Peyer's patch (tissue), 4 donors: ENCODE data around the gene ACTL6B. TPM values are rescaled to one million over a fixed set of nuclear protein-coding genes. Genes with fewer than 3 reads are reported as not detected.

ENCODE experiments used
- DNase-seq, 3 donors: peaks; one replicate each; pipeline ENCODE4 v3.0.0-alpha.2; 2017 to 2019
- H3K27ac ChIP-seq, 4 donors: fragments of 200-600 bp; sonication (generic); one replicate each; pipeline ENCODE4 v1.5.1; 2016 to 2019
- H3K27me3 ChIP-seq, 2 donors: fragments of 200-600 bp; sonication (generic); one replicate each; pipeline ENCODE4 v1.5.1; 2019
- H3K36me3 ChIP-seq, 3 donors: fragments of 200-600 bp; sonication (generic); one replicate each; pipeline ENCODE4 v1.5.1; 2016 to 2019
- H3K4me1 ChIP-seq, 4 donors: fragments of 200-600 bp; sonication (generic); one replicate each; pipeline ENCODE4 v1.5.1; 2016 to 2019
- H3K4me3 ChIP-seq, 4 donors: fragments of 200-600 bp; sonication (generic); 1 replicate in 3 of 4; 2 replicates in 1 of 4; pipeline ENCODE4 v1.5.1; 2016 to 2019; ENCODE audit warnings: mild to moderate bottlenecking in 1 of 4
- H3K9me3 ChIP-seq, 4 donors: fragments of 200-600 bp; sonication (generic); one replicate each; pipeline ENCODE4 v1.5.1; 2016 to 2019; ENCODE audit warnings: mild to moderate bottlenecking in 1 of 4
- POLR2A ChIP-seq, 2 donors: fragments of 450-650 bp; IDR thresholded peaks; one replicate each; pipeline ENCODE4 v1.5.1; 2017; ENCODE audit warnings: antibody characterized with exemption in 2 of 2, mild to moderate bottlenecking in 2 of 2, moderate library complexity in 2 of 2
- total RNA-seq, 4 donors: library from RNA; depleted of rRNA; stranded (reverse); fragments of >200 nt; gene quantifications; one replicate each; pipeline ENCODE4 v1.1.0, GENCODE V29; 2016
- TF ChIP-seq, protein P1 (sequence below), 6 experiments: fragments of 450-650 bp in 4 of 6; fragments of 200-600 bp in 2 of 6; sonication (generic) in 1 of 6; IDR thresholded peaks; one replicate each; pipeline ENCODE4 v1.5.1; 2017 to 2019; ENCODE audit warnings: antibody characterized with exemption in 6 of 6, mild to moderate bottlenecking in 3 of 6, moderate library complexity in 1 of 6

ACTL6B gene
- total RNA-seq, 4 donors from 2014 or later = not detected

DNA sequence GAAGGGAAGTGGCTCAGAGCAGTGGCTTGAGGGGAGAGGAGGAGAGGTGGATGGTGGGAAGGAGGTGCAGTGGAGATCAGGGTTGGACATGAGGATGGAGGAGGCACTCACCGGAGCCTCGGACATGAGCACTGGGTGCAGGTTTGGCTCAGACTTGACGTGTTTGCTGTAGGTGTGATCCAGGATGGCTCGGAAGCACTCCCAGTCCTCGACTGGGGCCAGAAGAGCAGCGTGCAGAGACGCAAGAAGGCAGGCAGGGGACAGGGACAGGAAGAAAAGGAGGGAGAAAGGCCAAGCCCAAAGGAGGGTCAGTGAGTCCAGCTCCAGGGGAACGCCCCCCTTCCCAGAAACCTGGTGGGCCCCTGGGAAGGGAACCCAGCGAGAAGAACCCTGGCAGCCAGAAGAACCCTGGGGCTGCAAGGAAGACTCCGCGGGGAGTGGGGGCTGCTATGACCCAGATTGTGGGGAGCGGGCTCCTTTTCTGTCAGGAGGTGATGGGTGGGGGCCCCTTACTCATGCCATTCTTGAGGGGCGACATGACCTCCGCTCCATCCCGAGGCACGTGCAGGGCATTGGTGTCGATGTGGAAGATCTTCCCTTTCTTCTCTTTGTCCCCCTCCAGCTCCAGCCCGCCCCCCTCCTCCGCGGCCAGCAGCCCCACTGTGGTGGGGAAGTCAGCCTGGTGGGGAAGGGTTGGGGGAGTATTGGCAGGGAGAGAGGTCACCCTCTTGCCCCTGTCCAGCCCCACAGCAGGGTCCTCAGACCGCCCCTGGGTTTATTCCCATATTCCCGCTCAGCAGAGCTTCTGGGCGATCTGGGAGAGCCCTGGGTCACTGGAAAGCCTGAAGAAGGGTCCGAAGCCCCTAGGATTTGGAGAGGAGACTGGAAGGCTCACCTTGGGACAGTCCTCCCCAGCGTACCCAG lies 1.1 kb downstream of the ACTL6B start:
- peaks cover 0 to 4% (median 0%) of the 10 kb centered on the region in 4 donors for H3K4me1 ChIP-seq
- H3K36me3 ChIP-seq = no peaks in the 10 kb centered on the region
- H3K27ac ChIP-seq = no peak overlapping the region
- DNase-seq = no peak
- no peak for TF ChIP-seq POLR2A (IDR thresholded peaks at IDR 0.05)
- TF ChIP-seq, protein P1, sequence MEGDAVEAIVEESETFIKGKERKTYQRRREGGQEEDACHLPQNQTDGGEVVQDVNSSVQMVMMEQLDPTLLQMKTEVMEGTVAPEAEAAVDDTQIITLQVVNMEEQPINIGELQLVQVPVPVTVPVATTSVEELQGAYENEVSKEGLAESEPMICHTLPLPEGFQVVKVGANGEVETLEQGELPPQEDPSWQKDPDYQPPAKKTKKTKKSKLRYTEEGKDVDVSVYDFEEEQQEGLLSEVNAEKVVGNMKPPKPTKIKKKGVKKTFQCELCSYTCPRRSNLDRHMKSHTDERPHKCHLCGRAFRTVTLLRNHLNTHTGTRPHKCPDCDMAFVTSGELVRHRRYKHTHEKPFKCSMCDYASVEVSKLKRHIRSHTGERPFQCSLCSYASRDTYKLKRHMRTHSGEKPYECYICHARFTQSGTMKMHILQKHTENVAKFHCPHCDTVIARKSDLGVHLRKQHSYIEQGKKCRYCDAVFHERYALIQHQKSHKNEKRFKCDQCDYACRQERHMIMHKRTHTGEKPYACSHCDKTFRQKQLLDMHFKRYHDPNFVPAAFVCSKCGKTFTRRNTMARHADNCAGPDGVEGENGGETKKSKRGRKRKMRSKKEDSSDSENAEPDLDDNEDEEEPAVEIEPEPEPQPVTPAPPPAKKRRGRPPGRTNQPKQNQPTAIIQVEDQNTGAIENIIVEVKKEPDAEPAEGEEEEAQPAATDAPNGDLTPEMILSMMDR (IDR thresholded peaks at IDR 0.05) = no peak
- no peak overlapping the region for H3K4me3 ChIP-seq
- H3K27me3 ChIP-seq = peaks cover 0 to 3% of the 10 kb centered on the region in 2 donors
- no peaks in the 10 kb centered on the region for H3K9me3 ChIP-seq

DNA sequence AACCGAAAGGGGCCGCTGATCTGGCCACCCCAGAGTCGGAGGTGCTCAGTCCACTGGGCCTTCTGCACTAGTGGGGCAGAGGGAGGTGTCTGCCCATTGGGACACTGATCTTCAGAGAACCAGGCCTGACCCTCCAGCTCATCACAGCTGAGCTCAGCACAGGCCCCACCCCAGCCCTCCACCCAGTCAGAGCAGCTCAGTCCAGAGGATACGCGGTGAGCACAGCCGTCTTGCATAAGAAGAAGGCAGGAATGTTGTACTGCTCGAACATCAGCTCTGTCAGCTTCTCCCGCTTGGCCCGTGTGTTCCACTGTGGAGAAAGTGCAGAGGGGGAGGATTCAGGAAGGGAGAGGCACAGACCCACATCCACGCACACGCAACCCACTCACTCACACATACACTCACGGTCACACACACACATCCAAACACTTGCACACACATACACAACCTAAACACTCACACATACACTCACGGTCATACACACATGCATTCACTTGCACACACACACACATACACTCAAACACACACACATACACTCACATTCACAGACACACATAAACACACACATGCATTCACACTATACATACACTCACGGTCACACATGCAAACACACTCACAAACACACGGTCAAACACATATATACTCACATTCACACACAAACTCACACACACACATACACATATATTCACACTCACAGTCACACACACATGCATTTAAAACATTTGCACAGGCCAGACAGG lies 6.3 kb downstream of the ACTL6B start:
- Histone ChIP-seq H3K4me3 (no peak overlapping the region), H3K9me3 (no peaks in the 10 kb centered on the region), H3K36me3 (no peaks in the 10 kb centered on the region), H3K4me1 (no peaks in the 10 kb centered on the region), H3K27ac (no peak overlapping the region), H3K27me3 (no peaks in the 10 kb centered on the region)
- no peak for TF ChIP-seq POLR2A (IDR thresholded peaks at IDR 0.05)
- TF ChIP-seq, protein P1 (IDR thresholded peaks at IDR 0.05) = no peak
- no peak for DNase-seq

DNA sequence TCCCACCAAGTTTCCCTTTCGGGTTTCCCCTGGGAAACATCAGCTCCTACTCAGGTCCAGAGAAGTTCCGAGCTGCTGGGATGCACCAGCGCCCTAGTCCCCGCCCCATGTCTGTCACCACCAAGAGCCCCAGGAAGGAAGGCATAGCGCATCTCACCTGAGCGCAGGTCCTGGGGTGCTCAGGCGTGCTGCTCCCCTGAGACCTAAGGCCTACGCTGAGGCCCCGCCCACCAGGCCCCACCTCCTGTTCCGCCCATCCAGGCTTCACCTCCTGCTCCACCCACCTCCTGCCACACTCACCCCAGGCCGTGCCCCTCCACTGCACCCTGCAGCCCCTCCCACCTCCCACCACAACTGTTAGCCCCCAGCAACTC lies 13.7 kb downstream of the ACTL6B start:
- Histone ChIP-seq H3K27me3 (no peaks in the 10 kb centered on the region), H3K36me3 (no peaks in the 10 kb centered on the region), H3K27ac (no peak overlapping the region), H3K9me3 (no peaks in the 10 kb centered on the region), H3K4me3 (peak overlapping the region in 1 of 4 donors; percentile 19), H3K4me1 (no peaks in the 10 kb centered on the region)
- DNase-seq = peak; percentile 71 to 85 (median 73)
- TF ChIP-seq, protein P1 (IDR thresholded peaks at IDR 0.05) = no peak

GRCh38 chr7:100641860-100642533 lies 14.3 kb downstream of the ACTL6B start:
- H3K4me3 ChIP-seq = peak overlapping the region in 1 of 4 donors; percentile 19
- H3K27me3 ChIP-seq = no peaks in the 10 kb centered on the region
- no peaks in the 10 kb centered on the region for H3K36me3 ChIP-seq
- no peaks in the 10 kb centered on the region for H3K9me3 ChIP-seq
- TF ChIP-seq, protein P1 (IDR thresholded peaks at IDR 0.05) = no peak
- no peak for TF ChIP-seq POLR2A (IDR thresholded peaks at IDR 0.05)
- no peak overlapping the region for H3K27ac ChIP-seq
- H3K4me1 ChIP-seq = no peaks in the 10 kb centered on the region
- DNase-seq = no peak

GRCh38 chr7:100641463-100641859 lies 14.8 kb downstream of the ACTL6B start, which contains the start of gene TFR2:
Gene TFR2 (minus strand): TSS chr7:100641552. CDS start chr7:100641509, 43 bp downstream.
- no peak for DNase-seq
- TF ChIP-seq, protein P1 (IDR thresholded peaks at IDR 0.05) = no peak
- TF ChIP-seq POLR2A (IDR thresholded peaks at IDR 0.05) = no peak
- no peak within 1 kb of the TSS for H3K27ac ChIP-seq

More at GRCh38 chr7:100641463-100641859, 14.8 kb downstream of the ACTL6B start, which contains the start of gene TFR2:
- H3K4me3 ChIP-seq = peak within 1 kb of the TSS in 1 of 4 donors; percentile 19
- no peaks in the 10 kb centered on the region for H3K36me3 ChIP-seq
- no peaks in the 10 kb centered on the region for H3K9me3 ChIP-seq
- no peaks in the 10 kb centered on the region for H3K27me3 ChIP-seq
- H3K4me1 ChIP-seq = no peaks in the 10 kb centered on the region
